Measurements from ENCODE around the gene COX4I2. TPM values are rescaled to one million over a fixed set of nuclear protein-coding genes. Genes with fewer than 3 reads are reported as not detected.
A peak's percentile ranks its signal among the peaks of the same experiment; 100 is the strongest.

The COX4I2 gene
- total RNA-seq, 3 donors from 2014 or later: 0.63 to 0.90 (median 0.76) TPM

DNA sequence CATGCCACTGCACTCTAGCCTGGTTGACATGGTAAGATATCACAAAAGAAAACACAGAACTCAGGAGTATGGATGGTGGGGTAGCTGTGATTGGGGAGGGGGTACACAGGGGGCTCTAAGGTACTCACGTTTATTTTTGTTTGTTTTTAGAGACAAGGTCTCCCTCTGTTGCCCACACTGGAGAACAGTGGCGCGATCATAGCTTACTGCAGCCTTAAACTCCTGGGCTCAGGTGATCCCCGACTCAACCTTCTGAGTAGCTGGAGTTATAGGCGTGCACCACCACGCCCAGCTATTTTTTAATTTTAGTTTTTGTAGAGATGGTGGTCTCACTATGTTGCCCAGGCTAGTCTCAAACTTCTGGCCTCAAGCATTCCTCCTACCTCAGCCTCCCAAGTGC, 55.7 kb downstream of the COX4I2 start:
- DNase-seq: no peak
- no peak overlapping the region for H3K4me3 ChIP-seq
- no peak for ATAC-seq
- intact Hi-C loops (cut with DNase I, micrococcal nuclease): no loop called here
- no peaks in the 10 kb centered on the region for H3K9me3 ChIP-seq
- TF ChIP-seq, protein P1, sequence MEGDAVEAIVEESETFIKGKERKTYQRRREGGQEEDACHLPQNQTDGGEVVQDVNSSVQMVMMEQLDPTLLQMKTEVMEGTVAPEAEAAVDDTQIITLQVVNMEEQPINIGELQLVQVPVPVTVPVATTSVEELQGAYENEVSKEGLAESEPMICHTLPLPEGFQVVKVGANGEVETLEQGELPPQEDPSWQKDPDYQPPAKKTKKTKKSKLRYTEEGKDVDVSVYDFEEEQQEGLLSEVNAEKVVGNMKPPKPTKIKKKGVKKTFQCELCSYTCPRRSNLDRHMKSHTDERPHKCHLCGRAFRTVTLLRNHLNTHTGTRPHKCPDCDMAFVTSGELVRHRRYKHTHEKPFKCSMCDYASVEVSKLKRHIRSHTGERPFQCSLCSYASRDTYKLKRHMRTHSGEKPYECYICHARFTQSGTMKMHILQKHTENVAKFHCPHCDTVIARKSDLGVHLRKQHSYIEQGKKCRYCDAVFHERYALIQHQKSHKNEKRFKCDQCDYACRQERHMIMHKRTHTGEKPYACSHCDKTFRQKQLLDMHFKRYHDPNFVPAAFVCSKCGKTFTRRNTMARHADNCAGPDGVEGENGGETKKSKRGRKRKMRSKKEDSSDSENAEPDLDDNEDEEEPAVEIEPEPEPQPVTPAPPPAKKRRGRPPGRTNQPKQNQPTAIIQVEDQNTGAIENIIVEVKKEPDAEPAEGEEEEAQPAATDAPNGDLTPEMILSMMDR (IDR thresholded peaks at IDR 0.05): no peak
- H3K36me3 ChIP-seq (ENCODE audit: low read depth): no peaks in the 10 kb centered on the region
- peaks cover 24% of the 10 kb centered on the region for H3K4me1 ChIP-seq (ENCODE audit: low read depth)

DNA sequence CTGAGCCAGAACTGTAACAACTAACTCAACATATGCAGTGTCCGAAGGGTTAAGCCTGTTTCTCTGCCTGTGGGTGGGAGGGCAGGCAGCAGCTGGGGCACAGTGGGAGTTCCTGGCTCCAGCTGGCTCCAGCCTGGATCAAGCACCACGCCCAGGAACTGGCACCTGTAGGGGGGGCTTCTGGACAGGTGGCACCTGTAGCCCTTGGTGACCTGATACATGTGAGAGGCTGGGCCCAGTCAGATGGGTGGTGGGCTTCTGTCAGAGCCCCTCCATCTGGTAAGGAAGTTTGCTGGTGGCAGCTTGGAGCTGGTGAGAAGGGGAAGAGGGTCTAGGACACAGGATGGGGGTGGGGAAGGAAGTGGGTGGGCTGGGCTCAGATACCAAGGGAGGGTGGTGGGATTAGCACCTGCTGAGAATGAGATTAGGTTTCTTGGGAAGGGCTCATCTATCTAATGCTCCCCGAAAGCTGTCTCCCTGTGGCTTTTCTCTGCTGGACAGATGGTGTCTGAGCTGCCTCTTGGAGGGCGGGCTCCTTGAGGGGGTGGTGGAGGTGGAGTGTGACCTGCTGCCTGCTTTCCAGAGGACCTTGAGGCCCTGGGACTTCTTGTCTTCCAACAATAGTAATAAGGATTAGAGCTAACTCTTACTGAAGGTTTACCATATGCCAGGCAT, 56.4 kb downstream of the COX4I2 start:
- no peak for DNase-seq

More for the DNA sequence above, 56.4 kb downstream of the COX4I2 start:
- Histone ChIP-seq H3K9me3 (no peaks in the 10 kb centered on the region), H3K36me3 (ENCODE audit: low read depth) (no peaks in the 10 kb centered on the region), H3K4me3 (no peak overlapping the region), H3K4me1 (ENCODE audit: low read depth) (peaks cover 32% of the 10 kb centered on the region)
- TF ChIP-seq, protein P1 (IDR thresholded peaks at IDR 0.05): no peak
- intact Hi-C loops (cut with DNase I, micrococcal nuclease): no loop called here
- ATAC-seq: peak; percentile 23

Small RNAs within 50 kb of the gene (microRNA-seq; reads per million reads assigned to microRNA genes)
- gene MIR3193: not detected

Other genes starting within 250 kb of the COX4I2 start
- gene DEFB119, start 247.3 kb upstream of the COX4I2 start, total RNA-seq: not detected
- gene DEFB121, start 231.7 kb upstream of the COX4I2 start, total RNA-seq: not detected
- gene DEFB123, start 197.3 kb upstream of the COX4I2 start, total RNA-seq: not detected
- not detected for gene DEFB124, start 162.8 kb upstream of the COX4I2 start, total RNA-seq
- 1 to 10 TPM in 2 of 3 donors, under 1 TPM in 1; 0.46 to 3.5 (median 1.2) TPM for gene REM1, start 162.6 kb upstream of the COX4I2 start, total RNA-seq
- 100 to 1,000 TPM in 2 of 3 donors, 10 to 100 TPM in 1; 95.6 to 137 (median 109) TPM for gene HM13, start 123.5 kb upstream of the COX4I2 start, total RNA-seq
- gene ID1, start 32.6 kb upstream of the COX4I2 start, total RNA-seq: 100 to 1,000 TPM; 172 to 414 (median 201) TPM
- 10 to 100 TPM; 76.2 to 90.3 (median 78.1) TPM for gene BCL2L1, start 85.0 kb downstream of the COX4I2 start, total RNA-seq
- 10 to 100 TPM in 1 of 3 donors, 1 to 10 TPM in 2; 3.0 to 26.6 (median 8.8) TPM for gene TPX2, start 101.4 kb downstream of the COX4I2 start, total RNA-seq
- gene MYLK2, start 181.4 kb downstream of the COX4I2 start, total RNA-seq: under 1 TPM in 2 of 3 donors, not detected in 1; 0.09 to 0.31 TPM
- under 1 TPM in 1 of 3 donors, not detected in 2; 0.60 TPM for gene FOXS1, start 207.7 kb downstream of the COX4I2 start, total RNA-seq
- gene DUSP15, start 232.6 kb downstream of the COX4I2 start, total RNA-seq: 1 to 10 TPM in 1 of 3 donors, under 1 TPM in 1, not detected in 1; 0.58 to 1.7 TPM
- under 1 TPM in 1 of 3 donors, not detected in 2; 0.25 TPM for gene TTLL9, start 232.7 kb downstream of the COX4I2 start, total RNA-seq

Measured in mucosa of descending colon (tissue), 3 donors.